Measurements from ENCODE around the gene CMSS1.

DNA sequence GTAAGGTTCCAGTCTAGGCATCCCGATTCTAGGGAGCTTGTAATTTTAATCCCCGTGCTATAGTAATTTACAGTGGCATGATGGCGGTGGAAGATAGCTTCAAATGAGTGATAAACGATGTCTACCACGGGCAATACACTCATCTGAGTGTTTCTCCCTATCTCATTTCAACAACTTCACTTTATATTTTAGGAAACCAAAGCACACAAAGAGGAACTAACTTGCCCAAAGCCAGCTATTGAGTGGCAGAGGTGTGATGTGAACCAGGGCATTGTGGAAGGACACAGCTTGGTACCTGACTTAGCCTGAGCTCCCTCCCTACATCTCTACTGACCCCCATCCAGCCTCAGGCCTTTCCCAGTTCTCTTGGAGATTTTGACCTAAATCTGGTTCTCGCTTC is 313.6 kb downstream of the CMSS1 start:
- TF ChIP-seq, protein P1, sequence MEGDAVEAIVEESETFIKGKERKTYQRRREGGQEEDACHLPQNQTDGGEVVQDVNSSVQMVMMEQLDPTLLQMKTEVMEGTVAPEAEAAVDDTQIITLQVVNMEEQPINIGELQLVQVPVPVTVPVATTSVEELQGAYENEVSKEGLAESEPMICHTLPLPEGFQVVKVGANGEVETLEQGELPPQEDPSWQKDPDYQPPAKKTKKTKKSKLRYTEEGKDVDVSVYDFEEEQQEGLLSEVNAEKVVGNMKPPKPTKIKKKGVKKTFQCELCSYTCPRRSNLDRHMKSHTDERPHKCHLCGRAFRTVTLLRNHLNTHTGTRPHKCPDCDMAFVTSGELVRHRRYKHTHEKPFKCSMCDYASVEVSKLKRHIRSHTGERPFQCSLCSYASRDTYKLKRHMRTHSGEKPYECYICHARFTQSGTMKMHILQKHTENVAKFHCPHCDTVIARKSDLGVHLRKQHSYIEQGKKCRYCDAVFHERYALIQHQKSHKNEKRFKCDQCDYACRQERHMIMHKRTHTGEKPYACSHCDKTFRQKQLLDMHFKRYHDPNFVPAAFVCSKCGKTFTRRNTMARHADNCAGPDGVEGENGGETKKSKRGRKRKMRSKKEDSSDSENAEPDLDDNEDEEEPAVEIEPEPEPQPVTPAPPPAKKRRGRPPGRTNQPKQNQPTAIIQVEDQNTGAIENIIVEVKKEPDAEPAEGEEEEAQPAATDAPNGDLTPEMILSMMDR (IDR thresholded peaks at IDR 0.05), result no peak
- TF ChIP-seq, protein P2, sequence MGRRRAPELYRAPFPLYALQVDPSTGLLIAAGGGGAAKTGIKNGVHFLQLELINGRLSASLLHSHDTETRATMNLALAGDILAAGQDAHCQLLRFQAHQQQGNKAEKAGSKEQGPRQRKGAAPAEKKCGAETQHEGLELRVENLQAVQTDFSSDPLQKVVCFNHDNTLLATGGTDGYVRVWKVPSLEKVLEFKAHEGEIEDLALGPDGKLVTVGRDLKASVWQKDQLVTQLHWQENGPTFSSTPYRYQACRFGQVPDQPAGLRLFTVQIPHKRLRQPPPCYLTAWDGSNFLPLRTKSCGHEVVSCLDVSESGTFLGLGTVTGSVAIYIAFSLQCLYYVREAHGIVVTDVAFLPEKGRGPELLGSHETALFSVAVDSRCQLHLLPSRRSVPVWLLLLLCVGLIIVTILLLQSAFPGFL (CRISPR knock-in tag; IDR thresholded peaks at IDR 0.05; ENCODE audit: borderline replicate concordance), result no peak
- no peak for TF ChIP-seq STAT6 (CRISPR knock-in tag; conservative IDR thresholded peaks at IDR 0.05; ENCODE audit: low read depth)
- no peak for TF ChIP-seq IRF2 (CRISPR knock-in tag; IDR thresholded peaks at IDR 0.05; ENCODE audit: borderline replicate concordance, low read depth)
- TF ChIP-seq, protein P3, sequence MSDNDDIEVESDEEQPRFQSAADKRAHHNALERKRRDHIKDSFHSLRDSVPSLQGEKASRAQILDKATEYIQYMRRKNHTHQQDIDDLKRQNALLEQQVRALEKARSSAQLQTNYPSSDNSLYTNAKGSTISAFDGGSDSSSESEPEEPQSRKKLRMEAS (CRISPR knock-in tag; IDR thresholded peaks at IDR 0.05), result no peak
- no peak for TF ChIP-seq SP1 (CRISPR knock-in tag; conservative IDR thresholded peaks at IDR 0.05)
- TF ChIP-seq TEAD4 (CRISPR knock-in tag; IDR thresholded peaks at IDR 0.05), result no peak
- TF ChIP-seq ZNF281 (CRISPR knock-in tag; IDR thresholded peaks at IDR 0.05), result no peak
- no peak for TF ChIP-seq E2F1 (CRISPR knock-in tag; IDR thresholded peaks at IDR 0.05)
- TF ChIP-seq, protein P4, sequence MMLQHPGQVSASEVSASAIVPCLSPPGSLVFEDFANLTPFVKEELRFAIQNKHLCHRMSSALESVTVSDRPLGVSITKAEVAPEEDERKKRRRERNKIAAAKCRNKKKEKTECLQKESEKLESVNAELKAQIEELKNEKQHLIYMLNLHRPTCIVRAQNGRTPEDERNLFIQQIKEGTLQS (CRISPR knock-in tag; conservative IDR thresholded peaks at IDR 0.05), result no peak
- no peak for TF ChIP-seq ESRRA (CRISPR knock-in tag; IDR thresholded peaks at IDR 0.05; ENCODE audit: borderline replicate concordance)
